BE2C (cell line): Measurements from ENCODE around the gene PHOX2A.

Source experiments
- DNase-seq: peaks from one replicate; pipeline ENCODE4 v3.0.0-alpha.2; 2020
- H3K27me3 ChIP-seq: fragments of 250-450 bp; sonication (Bioruptor Pico); 2 replicates; pipeline ENCODE4 v1.5.1; 2020; ENCODE audit warnings: mild to moderate bottlenecking
- H3K36me3 ChIP-seq: fragments of 250-450 bp; sonication (Bioruptor Pico); 2 replicates; pipeline ENCODE4 v1.5.1; 2020; ENCODE audit warnings: mild to moderate bottlenecking
- H3K4me1 ChIP-seq: fragments of 250-450 bp; sonication (Bioruptor Pico); 2 replicates; pipeline ENCODE4 v1.5.1; 2020
- H3K4me3 ChIP-seq: 2 replicates; pipeline ENCODE4 v1.5.1; 2011; ENCODE audit warnings: low read depth, low read length
- H3K9me3 ChIP-seq: fragments of 250-450 bp; sonication (Bioruptor Pico); 2 replicates; pipeline ENCODE4 v1.5.1; 2020
- TF ChIP-seq, protein P1 (sequence below): IDR thresholded peaks from 2 replicates; pipeline ENCODE4 v1.5.1; 2012; ENCODE audit warnings: mild to moderate bottlenecking, low read depth, low read length

PHOX2A gene

DNA sequence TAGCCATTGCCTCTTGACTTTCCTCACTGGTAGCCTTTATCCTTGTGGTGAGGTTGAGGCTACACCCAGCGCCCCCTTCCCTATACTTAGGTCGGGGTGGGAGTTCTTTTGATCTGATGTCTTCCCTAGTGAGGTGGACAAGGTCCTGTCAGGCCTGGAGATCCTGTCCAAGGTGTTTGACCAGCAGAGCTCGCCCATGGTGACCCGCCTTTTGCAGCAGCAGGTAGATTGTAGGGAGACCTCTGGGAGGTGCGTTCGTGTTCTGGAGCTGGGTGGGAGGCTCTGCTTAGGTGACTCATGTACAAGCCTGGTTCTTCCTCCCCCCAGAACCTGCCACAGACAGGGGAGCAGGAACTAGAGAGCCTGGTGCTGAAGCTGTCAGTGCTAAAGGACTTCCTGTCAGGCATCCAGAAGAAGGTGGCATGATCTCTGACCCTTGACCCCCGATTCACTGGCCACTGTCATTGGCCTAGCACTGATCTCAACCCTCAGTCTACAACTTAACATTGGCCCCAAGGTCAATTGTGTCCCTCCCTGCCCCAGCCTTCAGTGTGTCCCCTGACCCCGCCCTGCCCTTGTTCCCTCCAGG is 14.5 kb downstream of the PHOX2A start:
- DNase-seq = no peak
- TF ChIP-seq, protein P1, sequence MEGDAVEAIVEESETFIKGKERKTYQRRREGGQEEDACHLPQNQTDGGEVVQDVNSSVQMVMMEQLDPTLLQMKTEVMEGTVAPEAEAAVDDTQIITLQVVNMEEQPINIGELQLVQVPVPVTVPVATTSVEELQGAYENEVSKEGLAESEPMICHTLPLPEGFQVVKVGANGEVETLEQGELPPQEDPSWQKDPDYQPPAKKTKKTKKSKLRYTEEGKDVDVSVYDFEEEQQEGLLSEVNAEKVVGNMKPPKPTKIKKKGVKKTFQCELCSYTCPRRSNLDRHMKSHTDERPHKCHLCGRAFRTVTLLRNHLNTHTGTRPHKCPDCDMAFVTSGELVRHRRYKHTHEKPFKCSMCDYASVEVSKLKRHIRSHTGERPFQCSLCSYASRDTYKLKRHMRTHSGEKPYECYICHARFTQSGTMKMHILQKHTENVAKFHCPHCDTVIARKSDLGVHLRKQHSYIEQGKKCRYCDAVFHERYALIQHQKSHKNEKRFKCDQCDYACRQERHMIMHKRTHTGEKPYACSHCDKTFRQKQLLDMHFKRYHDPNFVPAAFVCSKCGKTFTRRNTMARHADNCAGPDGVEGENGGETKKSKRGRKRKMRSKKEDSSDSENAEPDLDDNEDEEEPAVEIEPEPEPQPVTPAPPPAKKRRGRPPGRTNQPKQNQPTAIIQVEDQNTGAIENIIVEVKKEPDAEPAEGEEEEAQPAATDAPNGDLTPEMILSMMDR = no peak

DNA sequence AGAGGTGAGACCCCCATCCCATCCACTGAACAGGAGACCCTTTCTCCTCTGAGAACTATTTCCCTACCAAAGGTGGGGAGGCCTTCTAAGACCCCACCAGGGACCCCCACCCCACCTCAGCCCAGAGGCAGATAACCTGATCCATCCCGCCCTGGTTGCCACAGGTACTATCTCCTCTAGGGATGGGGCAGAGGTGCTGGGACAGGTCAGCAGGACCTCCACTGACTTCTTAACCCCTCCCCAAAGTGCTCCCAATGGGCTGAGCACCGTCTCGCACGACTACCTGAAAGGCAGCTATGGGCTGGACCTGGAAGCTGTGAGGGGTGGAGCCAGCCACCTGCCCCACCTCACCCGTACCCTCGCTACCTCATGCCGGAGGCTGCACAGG is 15.1 kb downstream of the PHOX2A start:
- no peaks in the 10 kb centered on the region for H3K27me3 ChIP-seq
- DNase-seq = no peak
- H3K9me3 ChIP-seq = no peaks in the 10 kb centered on the region
- H3K36me3 ChIP-seq = peaks cover 61% of the 10 kb centered on the region
- peaks cover 3% of the 10 kb centered on the region for H3K4me1 ChIP-seq
- H3K4me3 ChIP-seq = no peak overlapping the region
- TF ChIP-seq, protein P1 = no peak

More for the DNA sequence above, 14.5 kb downstream of the PHOX2A start:
- Histone ChIP-seq H3K4me3 (no peak overlapping the region), H3K4me1 (peaks cover 3% of the 10 kb centered on the region), H3K27me3 (no peaks in the 10 kb centered on the region), H3K36me3 (peaks cover 67% of the 10 kb centered on the region), H3K9me3 (no peaks in the 10 kb centered on the region)

- Histone ChIP-seq H3K27me3 (no peaks in the 10 kb centered on the region), H3K9me3 (no peaks in the 10 kb centered on the region), H3K4me1 (peaks cover 3% of the 10 kb centered on the region), H3K4me3 (no peak overlapping the region), H3K36me3 (peaks cover 56% of the 10 kb centered on the region)
- DNase-seq = peak; percentile 61
- TF ChIP-seq, protein P1 = peak; percentile 49
These were observed 15.6 kb downstream of the PHOX2A start for GRCh38 chr11:72228229-72228843.

DNA sequence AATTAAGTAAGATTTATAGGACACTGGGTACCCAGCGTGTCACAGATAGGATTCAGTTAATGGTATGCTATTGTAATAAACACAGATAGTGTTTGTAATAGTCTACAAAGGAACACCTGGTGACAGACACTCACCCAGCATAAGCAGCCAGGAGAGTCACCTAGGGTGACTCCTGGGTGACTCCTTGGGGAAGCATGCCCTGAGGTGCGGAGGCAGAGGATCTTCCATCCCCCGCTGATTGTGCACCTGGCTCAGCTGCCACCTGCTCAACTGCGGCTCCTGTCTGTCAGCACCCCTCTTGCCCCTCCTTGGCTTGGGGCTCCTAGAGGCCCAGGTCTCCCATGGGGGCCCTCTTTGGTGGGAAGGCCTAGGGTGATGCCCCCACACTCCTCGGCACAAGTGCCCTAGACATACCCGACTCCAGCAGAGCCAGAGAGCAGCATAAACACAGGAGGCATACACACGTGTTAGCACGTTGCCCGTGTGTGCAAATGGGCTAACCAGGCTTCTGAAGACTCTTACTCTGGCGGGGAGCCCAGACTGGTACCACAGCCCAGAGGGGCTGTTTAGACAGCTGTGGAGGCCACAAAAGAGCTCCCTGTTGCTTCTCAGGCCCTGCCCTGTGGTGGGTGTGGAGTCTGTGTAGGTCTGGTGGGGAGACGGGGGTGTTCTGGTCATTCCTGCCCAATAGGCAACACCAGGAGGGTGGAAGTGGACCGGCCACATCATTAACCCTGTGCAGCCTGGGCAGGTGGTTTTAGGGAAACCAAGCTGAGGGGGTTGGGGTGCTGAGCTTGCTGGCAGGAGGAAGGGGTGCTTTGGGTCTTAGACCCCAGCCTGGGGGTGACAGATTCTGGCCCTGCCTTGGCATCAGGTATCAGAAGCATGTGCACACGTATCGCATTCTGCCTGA is 16.4 kb downstream of the PHOX2A start:
- Histone ChIP-seq H3K4me1 (peaks cover 5% of the 10 kb centered on the region), H3K9me3 (no peaks in the 10 kb centered on the region), H3K4me3 (no peak overlapping the region), H3K27me3 (no peaks in the 10 kb centered on the region), H3K36me3 (peaks cover 48% of the 10 kb centered on the region)
- DNase-seq = no peak
- TF ChIP-seq, protein P1 = no peak

DNA sequence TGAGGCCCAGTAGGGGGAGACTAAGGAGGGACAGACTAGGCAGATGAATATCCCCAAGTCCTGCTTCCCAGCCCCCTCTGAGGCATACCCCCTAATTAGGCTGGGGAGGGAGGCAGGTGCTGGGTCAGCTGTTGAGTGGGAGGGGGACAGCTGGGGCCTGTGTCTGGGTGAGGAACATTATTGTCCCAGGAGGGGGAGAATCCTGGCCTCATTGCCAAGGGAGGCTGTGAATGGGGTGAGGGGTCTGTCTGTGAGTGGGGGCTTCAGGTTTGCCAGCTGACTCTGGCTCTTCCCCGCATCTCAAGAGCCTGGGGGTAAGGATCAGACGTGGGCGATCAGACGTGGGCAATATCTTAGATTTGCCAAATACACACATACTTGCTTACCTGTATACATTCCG is 17.3 kb downstream of the PHOX2A start:
- peaks cover 8% of the 10 kb centered on the region for H3K4me1 ChIP-seq
- no peak for DNase-seq
- no peaks in the 10 kb centered on the region for H3K9me3 ChIP-seq
- H3K36me3 ChIP-seq = peaks cover 40% of the 10 kb centered on the region
- no peaks in the 10 kb centered on the region for H3K27me3 ChIP-seq
- TF ChIP-seq, protein P1 = no peak
- H3K4me3 ChIP-seq = no peak overlapping the region
